HK-2 (cell line): Measurements from ENCODE around the gene LRP5.
"Not testable (repeated sequence)": the region's sequence is repeated elsewhere in the genome, so short reads cannot be mapped to it uniquely, and the experiment has no call there.

Experiments
- DNase-seq: peaks from one replicate; pipeline ENCODE4 v3.0.0-alpha.2; 2018; ENCODE audit not compliant: unreplicated experiment

LRP5 gene

GRCh38 chr11:68282141-68282860, 30.1 kb upstream of the LRP5 start:
- DNase-seq = no peak

GRCh38 chr11:68282861-68283230, 29.5 kb upstream of the LRP5 start:
- no peak for DNase-seq

- DNase-seq = not testable (repeated sequence)
These were observed 27.8 kb upstream of the LRP5 start for GRCh38 chr11:68284588-68284987.

- no peak for DNase-seq
These were observed 25.0 kb upstream of the LRP5 start for GRCh38 chr11:68287419-68287818.

- DNase-seq = no peak
These were observed 22.9 kb upstream of the LRP5 start for GRCh38 chr11:68289456-68289855.

GRCh38 chr11:68293708-68294107, 18.7 kb upstream of the LRP5 start:
- DNase-seq = no peak

GRCh38 chr11:68295271-68295670, 17.1 kb upstream of the LRP5 start:
- DNase-seq = no peak

GRCh38 chr11:68295940-68296339, 16.5 kb upstream of the LRP5 start:
- no peak for DNase-seq

GRCh38 chr11:68296344-68297051, 15.9 kb upstream of the LRP5 start:
- no peak for DNase-seq

- DNase-seq = no peak
These were observed 15.4 kb upstream of the LRP5 start for GRCh38 chr11:68297052-68297378.

- no peak for DNase-seq
These were observed 14.9 kb upstream of the LRP5 start for GRCh38 chr11:68297494-68297811.

GRCh38 chr11:68297812-68298658, 14.4 kb upstream of the LRP5 start:
- DNase-seq = peak; percentile 77

- DNase-seq = no peak
These were observed 13.5 kb upstream of the LRP5 start for GRCh38 chr11:68298659-68299516.

- not testable (repeated sequence) for DNase-seq
These were observed 12.9 kb upstream of the LRP5 start for GRCh38 chr11:68299517-68299879.

- DNase-seq = no peak
These were observed 12.1 kb upstream of the LRP5 start for GRCh38 chr11:68300076-68300830.

GRCh38 chr11:68302256-68302655, 10.1 kb upstream of the LRP5 start:
- no peak for DNase-seq

GRCh38 chr11:68302670-68303069, 9.7 kb upstream of the LRP5 start:
- DNase-seq = peak; percentile 42

GRCh38 chr11:68303083-68303482, 9.3 kb upstream of the LRP5 start:
- no peak for DNase-seq

GRCh38 chr11:68303982-68304780, 8.2 kb upstream of the LRP5 start:
- no peak for DNase-seq

GRCh38 chr11:68306636-68307035, 5.8 kb upstream of the LRP5 start:
- no peak for DNase-seq
